OCI-LY3 (cell line): ENCODE data around the gene ETV6.

Experiments used
- H2AFZ ChIP-seq: fragments of 200-600, 300-600 bp; shearing (Covaris generic); 2 replicates; pipeline ENCODE4 v1.6.0; 2014; ENCODE audit warnings: antibody characterized with exemption, low read depth, low read length
- H3K27ac ChIP-seq: fragments of 200-600, 300-600 bp; sonication (generic); 2 replicates; pipeline ENCODE4 v1.5.1; 2014; ENCODE audit warnings: mild to moderate bottlenecking, low read length, moderate library complexity, mixed read lengths
- H3K27me3 ChIP-seq: fragments of 200-600, 300-600 bp; sonication (generic); 2 replicates; pipeline ENCODE4 v1.6.1; 2014; ENCODE audit warnings: low read depth, low read length, mixed read lengths
- H3K36me3 ChIP-seq: fragments of 200-600, 300-600 bp; sonication (generic); replicated peaks from 2 replicates; pipeline ENCODE3; 2014; ENCODE audit warnings: low read depth, low read length, mixed read lengths
- H3K4me1 ChIP-seq: fragments of 300-600, 200-600 bp; sonication (generic); 2 replicates; pipeline ENCODE4 v1.6.1; 2014; ENCODE audit warnings: low read length, mixed read lengths
- H3K4me2 ChIP-seq: fragments of 200-600, 300-600 bp; sonication (generic); 2 replicates; pipeline ENCODE4 v1.6.1; 2014; ENCODE audit warnings: low read length, mixed read lengths
- H3K4me3 ChIP-seq: fragments of 300-600, 200-600 bp; sonication (generic); 2 replicates; pipeline ENCODE4 v1.5.1; 2014; ENCODE audit warnings: antibody characterized with exemption, mild to moderate bottlenecking, low read length, moderate library complexity
- H3K79me2 ChIP-seq: fragments of 300-600, 200-600 bp; shearing (Covaris generic); 2 replicates; pipeline ENCODE4 v1.6.1; 2014; ENCODE audit warnings: mild to moderate bottlenecking, low read length, mixed read lengths
- H3K9ac ChIP-seq: fragments of 300-600, 200-600 bp; shearing (Covaris generic); 2 replicates; pipeline ENCODE4 v1.6.0; 2014; ENCODE audit warnings: mild to moderate bottlenecking, low read length, moderate library complexity
- H3K9me3 ChIP-seq: fragments of 200-600, 300-600 bp; shearing (Covaris generic); 2 replicates; pipeline ENCODE4 v1.6.1; 2014; ENCODE audit warnings: low read length, mixed read lengths; ENCODE audit not compliant: insufficient read depth
- H4K20me1 ChIP-seq: fragments of 200-600, 300-600 bp; sonication (generic); 2 replicates; pipeline ENCODE4 v1.6.1; 2016; ENCODE audit warnings: low read length, mixed read lengths; ENCODE audit not compliant: insufficient read depth
- EZH2phosphoT487 ChIP-seq: fragments of 200-600 bp; shearing (Covaris generic); IDR thresholded peaks from 2 replicates; pipeline ENCODE4 v1.6.1; 2018; ENCODE audit warnings: antibody characterized with exemption, mixed run types, low read depth
- TF ChIP-seq, protein P1 (sequence below): fragments of 200-600, 300-600 bp; sonication (generic); IDR thresholded peaks from 2 replicates; pipeline ENCODE4 v1.5.1; 2014; ENCODE audit warnings: antibody characterized with exemption, low read length, low read depth

ETV6 gene

DNA sequence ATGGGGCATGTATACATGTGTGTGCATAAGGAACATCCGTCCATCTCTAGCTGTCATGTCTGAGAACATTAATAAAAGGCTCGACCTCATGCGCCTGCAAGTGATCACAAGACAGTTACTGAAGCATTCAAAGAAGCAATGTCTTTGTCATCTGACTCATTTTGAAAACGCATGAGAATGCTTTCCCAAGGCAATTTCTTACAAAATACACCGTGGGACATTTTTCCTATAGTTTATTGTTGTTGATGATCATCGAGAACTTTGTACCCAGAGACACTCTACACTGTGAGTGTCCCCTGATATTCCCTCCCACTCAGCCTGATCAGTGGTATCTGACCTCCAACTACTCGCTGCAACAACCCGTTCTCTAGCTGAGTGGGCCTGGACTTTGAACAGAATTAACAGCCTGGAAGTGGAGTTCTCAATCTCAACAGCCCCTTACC lies 68.1 kb downstream of the ETV6 start:
- Histone ChIP-seq H3K4me1 (peaks cover 10% of the 10 kb centered on the region), H3K9me3 (no peaks in the 10 kb centered on the region), H3K9ac (no peak overlapping the region), H3K27ac (no peak overlapping the region), H4K20me1 (peaks cover 59% of the 10 kb centered on the region), H3K79me2 (peaks cover 90% of the 10 kb centered on the region), H2AFZ (no peak overlapping the region), H3K4me3 (no peak overlapping the region), H3K4me2 (no peak overlapping the region), H3K36me3 (peaks cover 19% of the 10 kb centered on the region), H3K27me3 (no peaks in the 10 kb centered on the region)
- TF ChIP-seq, protein P1, sequence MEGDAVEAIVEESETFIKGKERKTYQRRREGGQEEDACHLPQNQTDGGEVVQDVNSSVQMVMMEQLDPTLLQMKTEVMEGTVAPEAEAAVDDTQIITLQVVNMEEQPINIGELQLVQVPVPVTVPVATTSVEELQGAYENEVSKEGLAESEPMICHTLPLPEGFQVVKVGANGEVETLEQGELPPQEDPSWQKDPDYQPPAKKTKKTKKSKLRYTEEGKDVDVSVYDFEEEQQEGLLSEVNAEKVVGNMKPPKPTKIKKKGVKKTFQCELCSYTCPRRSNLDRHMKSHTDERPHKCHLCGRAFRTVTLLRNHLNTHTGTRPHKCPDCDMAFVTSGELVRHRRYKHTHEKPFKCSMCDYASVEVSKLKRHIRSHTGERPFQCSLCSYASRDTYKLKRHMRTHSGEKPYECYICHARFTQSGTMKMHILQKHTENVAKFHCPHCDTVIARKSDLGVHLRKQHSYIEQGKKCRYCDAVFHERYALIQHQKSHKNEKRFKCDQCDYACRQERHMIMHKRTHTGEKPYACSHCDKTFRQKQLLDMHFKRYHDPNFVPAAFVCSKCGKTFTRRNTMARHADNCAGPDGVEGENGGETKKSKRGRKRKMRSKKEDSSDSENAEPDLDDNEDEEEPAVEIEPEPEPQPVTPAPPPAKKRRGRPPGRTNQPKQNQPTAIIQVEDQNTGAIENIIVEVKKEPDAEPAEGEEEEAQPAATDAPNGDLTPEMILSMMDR, result no peak
- TF ChIP-seq EZH2phosphoT487, result no peak

DNA sequence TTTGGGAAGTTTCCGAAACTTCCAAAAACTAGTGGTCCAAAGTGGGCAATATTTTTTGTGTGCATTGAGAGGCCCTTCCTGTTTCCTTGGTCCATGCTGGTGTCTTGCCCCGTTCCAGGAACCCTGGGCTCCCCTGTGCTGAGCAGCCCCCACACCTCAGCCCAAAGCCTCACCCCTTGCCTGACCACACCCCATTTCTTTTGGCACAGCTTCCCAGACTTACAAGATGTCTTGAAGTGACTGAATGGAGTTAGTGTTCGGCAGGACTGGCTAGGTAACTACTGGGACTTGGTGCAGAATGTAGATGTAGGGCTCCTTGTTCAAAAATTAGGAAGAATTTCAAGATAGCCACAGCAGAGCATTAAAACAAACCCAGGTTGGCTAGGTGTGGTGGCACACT lies 68.6 kb downstream of the ETV6 start:
- no peaks in the 10 kb centered on the region for H3K27me3 ChIP-seq
- peaks cover 16% of the 10 kb centered on the region for H3K36me3 ChIP-seq
- H3K9ac ChIP-seq, result no peak overlapping the region
- peaks cover 16% of the 10 kb centered on the region for H3K4me1 ChIP-seq
- H3K4me2 ChIP-seq, result no peak overlapping the region
- H3K9me3 ChIP-seq, result no peaks in the 10 kb centered on the region
- peaks cover 57% of the 10 kb centered on the region for H4K20me1 ChIP-seq
- H3K4me3 ChIP-seq, result no peak overlapping the region
- H2AFZ ChIP-seq, result no peak overlapping the region
- no peak overlapping the region for H3K27ac ChIP-seq
- no peak for TF ChIP-seq EZH2phosphoT487
- TF ChIP-seq, protein P1, result no peak
- peaks cover 89% of the 10 kb centered on the region for H3K79me2 ChIP-seq

DNA sequence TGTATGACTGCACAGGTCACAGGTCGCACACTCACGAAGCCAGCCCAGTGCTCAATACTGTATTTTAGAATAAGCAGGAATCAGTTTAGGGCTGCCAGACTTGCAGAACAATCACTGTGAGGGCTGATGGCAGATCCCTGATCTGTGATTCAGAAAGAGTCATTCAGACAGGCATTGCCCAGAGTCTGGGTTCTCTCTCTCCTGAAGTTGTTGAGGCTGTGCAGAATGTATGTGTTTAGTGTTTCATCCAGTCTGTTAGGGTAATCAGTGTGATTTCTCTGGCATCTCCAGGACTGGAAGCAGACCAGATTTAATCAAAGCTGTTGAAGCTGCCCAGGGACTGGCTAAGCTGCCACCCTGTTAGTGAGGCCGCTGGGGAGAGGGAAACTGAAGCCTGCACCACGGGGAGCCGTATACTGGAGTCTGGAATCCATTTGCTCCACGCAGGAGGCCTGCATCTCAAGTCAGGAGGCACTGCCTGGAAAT lies 69.3 kb downstream of the ETV6 start:
- H3K4me1 ChIP-seq, result peaks cover 23% of the 10 kb centered on the region
- H2AFZ ChIP-seq, result no peak overlapping the region
- peaks cover 13% of the 10 kb centered on the region for H3K36me3 ChIP-seq
- H3K9me3 ChIP-seq, result no peaks in the 10 kb centered on the region
- TF ChIP-seq, protein P1, result no peak
- TF ChIP-seq EZH2phosphoT487, result no peak
- H3K4me3 ChIP-seq, result no peak overlapping the region
- H3K4me2 ChIP-seq, result no peak overlapping the region
- no peak overlapping the region for H3K9ac ChIP-seq
- H3K79me2 ChIP-seq, result peaks cover 90% of the 10 kb centered on the region
- no peak overlapping the region for H3K27ac ChIP-seq
- no peaks in the 10 kb centered on the region for H3K27me3 ChIP-seq
- H4K20me1 ChIP-seq, result peaks cover 51% of the 10 kb centered on the region

DNA sequence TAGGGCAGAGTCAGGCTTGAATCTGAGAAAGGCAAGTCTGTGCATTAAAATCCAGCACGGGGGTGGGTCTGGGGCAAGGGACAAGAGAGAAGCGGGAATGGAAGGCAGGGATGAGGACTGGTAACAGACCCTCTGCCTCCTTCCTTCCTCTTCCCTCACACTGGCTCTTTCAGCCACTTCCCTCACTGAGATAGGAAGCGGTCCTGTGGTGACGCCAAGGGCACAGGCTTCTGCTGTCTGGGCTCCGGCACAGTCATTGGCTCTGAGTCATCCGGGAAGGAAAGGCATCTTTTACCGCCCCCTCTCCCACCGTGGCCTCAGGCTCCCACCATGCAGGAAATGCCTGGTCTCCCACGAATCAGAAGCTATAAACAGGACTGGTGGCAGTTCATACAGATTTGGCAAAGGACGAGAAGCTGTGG lies 70.2 kb downstream of the ETV6 start:
- Histone ChIP-seq H4K20me1 (peaks cover 48% of the 10 kb centered on the region), H2AFZ (no peak overlapping the region), H3K27ac (no peak overlapping the region), H3K4me3 (no peak overlapping the region), H3K9ac (no peak overlapping the region), H3K36me3 (peaks cover 9% of the 10 kb centered on the region), H3K4me2 (no peak overlapping the region), H3K9me3 (no peaks in the 10 kb centered on the region), H3K79me2 (peaks cover 90% of the 10 kb centered on the region), H3K27me3 (no peaks in the 10 kb centered on the region), H3K4me1 (peaks cover 32% of the 10 kb centered on the region)
- TF ChIP-seq, protein P1, result no peak
- TF ChIP-seq EZH2phosphoT487, result no peak
